K562 (cell line): ENCODE results near the gene KRT39. TPM values are rescaled to one million over a fixed set of nuclear protein-coding genes. Genes with fewer than 3 reads are reported as not detected.

Experiments used
- ATAC-seq: fragments of 200-7000 bp; cut with Tn5 transposase; 3 replicates; pipeline ENCODE4 v1.9.1; 2020; ENCODE audit warnings: moderate library complexity
- BruUV-seq: library from RNA; stranded (reverse); fragments of 400-500 nt; replicated peaks from 2 replicates; lab custom pipeline; 2021; lab: Mats Ljungman, UMichigan
- CTCF ChIA-PET: fragments of 300-600 bp; formaldehyde crosslinking; extraction: SDS; loops from one replicate; lab custom pipeline; 2021; ENCODE audit warnings: low intra/inter-chr PET ratio; lab: Yijun Ruan, JAX
- POLR2A ChIA-PET: fragments of 300-600, 350-650 bp; sonication (Branson Sonifier 250); formaldehyde crosslinking; extraction: SDS; loops from one replicate; lab custom pipeline; 2021; ENCODE audit warnings: antibody characterized with exemption, inconsistent platforms; lab: Yijun Ruan, JAX
- DNase-seq, 4 experiments: peaks; one replicate each; pipeline versions ENCODE4 v3.0.0 to v3.0.0-alpha.2; 2011 to 2018; ENCODE audit warnings: low spot score in 3 of 4, mixed read lengths in 3 of 4; ENCODE audit errors: extremely low read depth in 1 of 4
- FAIRE-seq: peaks from 2 replicates; lab custom pipeline; 2011; peaks lifted over from hg19 to GRCh38; lab: Jason Lieb, UNC
- H2AFZ ChIP-seq: 2 replicates; pipeline ENCODE4 v1.6.0; 2011; ENCODE audit warnings: low read depth, low read length, control low read depth, inconsistent platforms
- H3K27ac ChIP-seq: fragments of 200-600 bp; 3 replicates; pipeline ENCODE4 v1.8.0; 2011; ENCODE audit warnings: low read depth, mild to moderate bottlenecking, control low read depth, inconsistent platforms, low read length, moderate library complexity, mixed read lengths; ENCODE audit errors: extremely low read depth
- H3K27me3 ChIP-seq, 2 experiments: fragments of 300-600 bp in 1 of 2; 2 replicates in 1 of 2; 3 replicates in 1 of 2; pipeline versions ENCODE4 v1.6.0 to v1.8.0; 2011; ENCODE audit warnings: inconsistent platforms in 2 of 2, low read length in 2 of 2, mild to moderate bottlenecking in 1 of 2, mixed read lengths in 1 of 2, moderate library complexity in 1 of 2; ENCODE audit not compliant: control insufficient read depth in 2 of 2, insufficient read depth in 2 of 2
- H3K36me3 ChIP-seq: fragments of 300-600 bp; 3 replicates; pipeline ENCODE4 v1.8.0; 2011; ENCODE audit warnings: mild to moderate bottlenecking, low read length, inconsistent platforms; ENCODE audit not compliant: control insufficient read depth, insufficient read depth
- H3K4me1 ChIP-seq, 2 experiments: fragments of 200-600 bp in 1 of 2; replicated peaks in 1 of 2; 2 replicates in 1 of 2; 3 replicates in 1 of 2; pipeline versions ENCODE4 v1.5.1 to v1.8.0; 2011; ENCODE audit warnings: inconsistent platforms in 2 of 2, low read length in 2 of 2, mild to moderate bottlenecking in 1 of 2, mixed read lengths in 1 of 2, moderate library complexity in 1 of 2; ENCODE audit not compliant: control insufficient read depth in 2 of 2, insufficient read depth in 2 of 2
- H3K4me2 ChIP-seq: 2 replicates; pipeline ENCODE4 v1.6.1; 2011; ENCODE audit warnings: low read length, control low read depth, inconsistent platforms, mixed read lengths; ENCODE audit not compliant: insufficient read depth
- H3K4me3 ChIP-seq: fragments of 200-600 bp; sonication (generic), shearing (Covaris generic); 2 replicates; pipeline ENCODE4 v1.5.1; 2016; ENCODE audit warnings: control low read depth, inconsistent platforms
- H3K79me2 ChIP-seq: fragments of 200-600 bp; 3 replicates; pipeline ENCODE4 v1.8.0; 2011; ENCODE audit warnings: low read length, inconsistent platforms; ENCODE audit not compliant: control insufficient read depth, insufficient read depth
- H3K9ac ChIP-seq, 2 experiments: 2 replicates each; pipeline versions ENCODE4 v1.6.0 to v1.6.1; 2011; ENCODE audit warnings: low read depth in 2 of 2, low read length in 2 of 2, control low read depth in 1 of 2, inconsistent platforms in 1 of 2, mild to moderate bottlenecking in 1 of 2, mixed read lengths in 1 of 2; ENCODE audit not compliant: insufficient read depth in 1 of 2
- H3K9me1 ChIP-seq: one replicate; pipeline ENCODE4 v1.6.0; 2011; ENCODE audit warnings: inconsistent platforms, mild to moderate bottlenecking, low read length, moderate library complexity; ENCODE audit not compliant: control insufficient read depth, insufficient read depth
- H3K9me3 ChIP-seq: replicated peaks from 2 replicates; pipeline ENCODE4 v1.5.1; 2011; ENCODE audit warnings: low read depth, low read length, inconsistent platforms; ENCODE audit not compliant: control insufficient read depth, insufficient read depth
- H4K20me1 ChIP-seq: replicated peaks from 2 replicates; pipeline ENCODE4 v1.6.1; 2011; ENCODE audit warnings: low read length, inconsistent platforms, mixed read lengths; ENCODE audit not compliant: control insufficient read depth, insufficient read depth
- HDAC8 ChIP-seq: fragments of 450-650 bp; IDR thresholded peaks from 2 replicates; pipeline ENCODE4 v1.6.1; 2016; ENCODE audit warnings: mild to moderate bottlenecking, missing genetic modification characterization, moderate library complexity, missing compliant biosample characterization
- KDM4B ChIP-seq, 2 experiments: fragments of 450-650 bp in 1 of 2; sonication (generic) in 1 of 2; IDR thresholded peaks; 2 replicates each; pipeline ENCODE4 v1.6.1; 2016 to 2017; ENCODE audit warnings: borderline replicate concordance in 2 of 2, antibody characterized with exemption in 1 of 2, low read depth in 1 of 2, mild to moderate bottlenecking in 1 of 2
- NKRF ChIP-seq: fragments of 450-650 bp; IDR thresholded peaks from 2 replicates; pipeline ENCODE4 v1.6.1; 2016; ENCODE audit warnings: borderline replicate concordance
- RBM25 ChIP-seq: fragments of 200-400 bp; formaldehyde crosslinking; IDR thresholded peaks from 2 replicates; pipeline ENCODE4 v1.6.1; 2018; ENCODE audit warnings: low read length, low read depth, moderate library complexity; ENCODE audit not compliant: severe bottlenecking
- WGBS: fragments of 100-300 bp; shearing (Covaris generic); methylation state at CpG from one replicate; pipeline ENCODE4 v1.1.6; 2016; ENCODE audit warnings: low coverage, mixed read lengths; ENCODE audit not compliant: insufficient coverage; ENCODE audit errors: missing lambda C conversion rate; 5-methylcytosine and 5-hydroxymethylcytosine counted together
- in situ Hi-C: fragments of 300-500 bp; cut with MboI; formaldehyde crosslinking; loops from 4 replicates; pipeline ENCODE4 v1.15.0; 2018; ENCODE audit warnings: inconsistent platforms, mixed read lengths
- intact Hi-C: fragments of 100-400 bp; cut with micrococcal nuclease; formaldehyde crosslinking; loops from 2 replicates; pipeline ENCODE4 v1.14.2; 2022
- polyA plus RNA-seq, 8 experiments: library from polyadenylated mRNA; depleted of rRNA in 4 of 8; stranded (reverse) in 5 of 8; unstranded in 3 of 8; fragments of >200 nt; fragmentation: Nextera tagmentation in 2 of 8; fragmentation: Illumina TruSeq in 1 of 8; extraction: Ambion mirVana in 2 of 8; extraction: Trizol in 1 of 8; gene quantifications; 2 replicates each; pipeline versions ENCODE4 v1.2.1 to v1.2.3, GENCODE V29; 2011 to 2014; ENCODE audit warnings: inconsistent platforms in 1 of 8, missing spikeins in 1 of 8
- total RNA-seq, 7 experiments: library from RNA; depleted of rRNA in 6 of 7; stranded (reverse); fragments of >200 nt in 6 of 7; fragmentation: Illumina TruSeq in 2 of 7; extraction: Trizol in 2 of 7; gene quantifications; 2 replicates each; pipeline versions ENCODE4 v1.2.1 to v1.2.3, GENCODE V29; 2011 to 2021; ENCODE audit warnings: low replicate concordance in 1 of 7
- TF ChIP-seq, protein P1 (sequence below): fragments of 250-450 bp; sonication (Bioruptor Pico); IDR thresholded peaks from 2 replicates; pipeline ENCODE4 v1.4.0; 2020; ENCODE audit warnings: mild to moderate bottlenecking, moderate library complexity

The KRT39 gene
- total and polyA plus RNA-seq, 9 of the 15 experiments (the other 6 are each of a cell fraction or from before 2014, with no cell fraction given), result not detected

- Histone ChIP-seq H3K4me2 (no peak overlapping the region), H3K9ac (no peak overlapping the region), H4K20me1 (no peaks in the 10 kb centered on the region), H2AFZ (no peak overlapping the region), H3K27ac (no peak overlapping the region), H3K4me3 (no peak overlapping the region), H3K4me1 (no peaks in the 10 kb centered on the region), H3K36me3 (no peaks in the 10 kb centered on the region), H3K9me1 (no peaks in the 10 kb centered on the region), H3K9me3 (no peaks in the 10 kb centered on the region), H3K27me3 (peaks cover 2 to 7% of the 10 kb centered on the region in 2 experiments; a peak in 4 of 5 replicates), H3K79me2 (no peaks in the 10 kb centered on the region)
- ATAC-seq (no peak), DNase-seq (no peak), FAIRE-seq (no peak)
- TF ChIP-seq HDAC8 (tag), result no peak
- TF ChIP-seq KDM4B (IDR thresholded peaks at IDR 0.05; ENCODE audit: borderline replicate concordance in 2 of 2, low read depth in 1 of 2), result no peak
- TF ChIP-seq, protein P1, sequence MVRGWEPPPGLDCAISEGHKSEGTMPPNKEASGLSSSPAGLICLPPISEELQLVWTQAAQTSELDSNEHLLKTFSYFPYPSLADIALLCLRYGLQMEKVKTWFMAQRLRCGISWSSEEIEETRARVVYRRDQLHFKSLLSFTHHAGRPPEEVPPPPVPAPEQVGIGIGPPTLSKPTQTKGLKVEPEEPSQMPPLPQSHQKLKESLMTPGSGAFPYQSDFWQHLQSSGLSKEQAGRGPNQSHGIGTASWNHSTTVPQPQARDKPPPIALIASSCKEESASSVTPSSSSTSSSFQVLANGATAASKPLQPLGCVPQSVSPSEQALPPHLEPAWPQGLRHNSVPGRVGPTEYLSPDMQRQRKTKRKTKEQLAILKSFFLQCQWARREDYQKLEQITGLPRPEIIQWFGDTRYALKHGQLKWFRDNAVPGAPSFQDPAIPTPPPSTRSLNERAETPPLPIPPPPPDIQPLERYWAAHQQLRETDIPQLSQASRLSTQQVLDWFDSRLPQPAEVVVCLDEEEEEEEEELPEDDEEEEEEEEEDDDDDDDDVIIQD (CRISPR knock-in tag), result no peak
- TF ChIP-seq RBM25, result peak; percentile 57
- no peak for TF ChIP-seq NKRF
- BruUV-seq, result no TSS peak
- WGBS, result 0% methylated on average over 2 of the region's 2 CpGs
- CTCF ChIA-PET, result no interaction called here
- POLR2A ChIA-PET, result no interaction called here
- intact Hi-C loops (no loop called here), in situ Hi-C loops (no loop called here)
These were observed 18.8 kb downstream of the KRT39 start for GRCh38 chr17:40947929-40948328.
